Stimulated activated CD4-positive, alpha-beta T cell treated with anti-CD3 and anti-CD28 coated beads, TNF-alpha, amount 100 ng/mL, for 48 hours (primary cell): ENCODE results near the gene MRGPRX4.

ENCODE experiments used
- DNase-seq, 3 donors: peaks; one replicate each; pipeline ENCODE4 v3.0.0-alpha.2; 2020; ENCODE audit warnings: low read depth in 3 of 3

MRGPRX4 gene

GRCh38 chr11:18209058-18209457 lies 36.4 kb downstream of the MRGPRX4 start:
- no peak for DNase-seq

- no peak for DNase-seq
These were observed 48.7 kb downstream of the MRGPRX4 start for GRCh38 chr11:18221274-18221876.

GRCh38 chr11:18222814-18223421 lies 50.3 kb downstream of the MRGPRX4 start:
- no peak for DNase-seq
